HG02610 (cell line): ENCODE results near the gene NRARP.

Experiments used
- ATAC-seq: cut with Tn5 transposase; IDR thresholded peaks from one replicate; pipeline ENCODE4 v1.9.1; 2021; ENCODE audit warnings: mild to moderate bottlenecking, moderate library complexity; ENCODE audit not compliant: unreplicated experiment

The NRARP gene

GRCh38 chr9:137278721-137279711 is 23.1 kb downstream of the NRARP start:
- ATAC-seq, result no peak

- no peak for ATAC-seq
Observed at GRCh38 chr9:137278061-137278701, 23.9 kb downstream of the NRARP start.

GRCh38 chr9:137277329-137278041 is 24.6 kb downstream of the NRARP start, which contains the start of gene TOR4A:
TSS of gene TOR4A (plus strand) at chr9:137277726. CDS start at chr9:137278690, 964 bp downstream.
- ATAC-seq, result peak; percentile 47

- ATAC-seq, result no peak
Observed at GRCh38 chr9:137276473-137277328, 25.4 kb downstream of the NRARP start.

GRCh38 chr9:137275588-137276472 is 26.2 kb downstream of the NRARP start:
- no peak for ATAC-seq

GRCh38 chr9:137275203-137275587 is 26.9 kb downstream of the NRARP start:
- no peak for ATAC-seq

GRCh38 chr9:137273611-137274320 is 28.3 kb downstream of the NRARP start:
- no peak for ATAC-seq

GRCh38 chr9:137273095-137273490 is 29.0 kb downstream of the NRARP start:
- ATAC-seq, result no peak

GRCh38 chr9:137272241-137273094 is 29.6 kb downstream of the NRARP start:
- ATAC-seq, result no peak

- no peak for ATAC-seq
Observed at GRCh38 chr9:137271696-137272076, 30.4 kb downstream of the NRARP start.

- no peak for ATAC-seq
Observed at GRCh38 chr9:137270929-137271695, 31.0 kb downstream of the NRARP start.

- no peak for ATAC-seq
Observed at GRCh38 chr9:137269231-137269772, 32.8 kb downstream of the NRARP start.

- no peak for ATAC-seq
Observed at GRCh38 chr9:137268538-137269201, 33.4 kb downstream of the NRARP start.

- ATAC-seq, result no peak
Observed at GRCh38 chr9:137267933-137268355, 34.1 kb downstream of the NRARP start.

- no peak for ATAC-seq
Observed at GRCh38 chr9:137266585-137267453, 35.3 kb downstream of the NRARP start.
